HEK293 (cell line): ENCODE data around the gene CAPZB.

Experiments used
- CTCF ChIA-PET: fragments of 350-600 bp; formaldehyde crosslinking; extraction: SDS; loops from one replicate; lab custom pipeline; 2021; ENCODE audit warnings: antibody characterized with exemption; lab: Yijun Ruan, JAX
- POLR2A ChIA-PET: fragments of 300-600 bp; formaldehyde crosslinking; extraction: SDS; loops from one replicate; lab custom pipeline; 2020; ENCODE audit warnings: antibody characterized with exemption, inconsistent platforms; lab: Yijun Ruan, JAX
- H3K27ac ChIP-seq: fragments of 200-500 bp; sonication (Bioruptor generic); 2 replicates; pipeline ENCODE4 v1.5.1; 2014; ENCODE audit warnings: low read depth, low read length, control low read depth, inconsistent platforms; ENCODE audit errors: extremely low read depth
- H3K36me3 ChIP-seq, 2 experiments: fragments of 200-500 bp in 1 of 2; sonication (Bioruptor generic) in 1 of 2; 1 replicate in 1 of 2; 2 replicates in 1 of 2; pipeline ENCODE4 v1.5.1; 2014 to 2017; ENCODE audit warnings: inconsistent platforms in 2 of 2, low read length in 2 of 2; ENCODE audit not compliant: control insufficient read depth in 2 of 2, insufficient read depth in 1 of 2
- H3K4me1 ChIP-seq: fragments of 200-500 bp; sonication (Bioruptor generic); 2 replicates; pipeline ENCODE4 v1.5.1; 2014; ENCODE audit warnings: mild to moderate bottlenecking, low read length, inconsistent platforms; ENCODE audit not compliant: control insufficient read depth, insufficient read depth
- H3K4me3 ChIP-seq: 2 replicates; pipeline ENCODE4 v1.5.1; 2011; ENCODE audit warnings: low read depth, mild to moderate bottlenecking, control low read depth, low read length, moderate library complexity
- H3K9me3 ChIP-seq: fragments of 200-500 bp; sonication (Bioruptor generic); 2 replicates; pipeline ENCODE4 v1.5.1; 2014; ENCODE audit warnings: low read depth, low read length, inconsistent platforms; ENCODE audit not compliant: control insufficient read depth, insufficient read depth
- GFI1B ChIP-seq: fragments of 450-650 bp; formaldehyde crosslinking; IDR thresholded peaks from 2 replicates; pipeline ENCODE4 v1.5.1; 2016; ENCODE audit warnings: missing biosample characterization, missing genetic modification characterization
- HOXD13 ChIP-seq: sonication (generic); formaldehyde crosslinking; IDR thresholded peaks from 2 replicates; pipeline ENCODE4 v1.8.0; 2022; ENCODE audit warnings: missing genetic modification reagents, borderline replicate concordance
- KLF7 ChIP-seq: fragments of 450-650 bp; formaldehyde crosslinking; IDR thresholded peaks from 2 replicates; pipeline ENCODE4 v1.5.1; 2016; ENCODE audit warnings: missing biosample characterization, missing genetic modification characterization, borderline replicate concordance
- PRDM1 ChIP-seq: fragments of 450-650 bp; formaldehyde crosslinking; IDR thresholded peaks from 2 replicates; pipeline ENCODE4; 2016; ENCODE audit warnings: missing biosample characterization, missing genetic modification characterization
- YY2 ChIP-seq: fragments of 450-650 bp; formaldehyde crosslinking; IDR thresholded peaks from 2 replicates; pipeline ENCODE4 v1.5.1; 2016; ENCODE audit warnings: missing biosample characterization, missing genetic modification characterization
- ZNF114 ChIP-seq: fragments of 450-650 bp; formaldehyde crosslinking; IDR thresholded peaks from 2 replicates; pipeline ENCODE4 v1.5.0; 2017; ENCODE audit warnings: missing biosample characterization, missing genetic modification characterization
- ZNF138 ChIP-seq: fragments of 450-650 bp; formaldehyde crosslinking; IDR thresholded peaks from 2 replicates; pipeline ENCODE4 v1.5.1; 2016; ENCODE audit warnings: missing biosample characterization, missing genetic modification characterization, borderline replicate concordance
- ZNF211 ChIP-seq: fragments of 450-650 bp; formaldehyde crosslinking; IDR thresholded peaks from 2 replicates; pipeline ENCODE4 v1.5.1; 2016; ENCODE audit warnings: low read depth, missing biosample characterization, missing genetic modification characterization
- ZNF223 ChIP-seq: fragments of 450-650 bp; formaldehyde crosslinking; IDR thresholded peaks from 2 replicates; pipeline ENCODE4 v1.5.1; 2016; ENCODE audit warnings: missing biosample characterization, missing genetic modification characterization
- ZNF416 ChIP-seq: fragments of 450-650 bp; formaldehyde crosslinking; IDR thresholded peaks from 2 replicates; pipeline ENCODE4 v1.5.1; 2016; ENCODE audit warnings: missing biosample characterization, missing genetic modification characterization
- ZNF510 ChIP-seq: fragments of 450-650 bp; formaldehyde crosslinking; IDR thresholded peaks from 2 replicates; pipeline ENCODE4 v1.5.1; 2018; ENCODE audit warnings: mild to moderate bottlenecking, missing genetic modification characterization, missing biosample characterization; ENCODE audit not compliant: insufficient replicate concordance
- ZNF555 ChIP-seq: fragments of 450-650 bp; formaldehyde crosslinking; conservative IDR thresholded peaks from 2 replicates; pipeline ENCODE4 v1.5.1; 2017; ENCODE audit warnings: missing biosample characterization, mild to moderate bottlenecking, missing genetic modification characterization, inconsistent platforms
- ZNF571 ChIP-seq: fragments of 450-650 bp; formaldehyde crosslinking; IDR thresholded peaks from 2 replicates; pipeline ENCODE4 v1.5.0; 2017; ENCODE audit warnings: missing biosample characterization, missing genetic modification characterization
- ZNF624 ChIP-seq: fragments of 450-650 bp; formaldehyde crosslinking; IDR thresholded peaks from 2 replicates; pipeline ENCODE4 v1.5.1; 2017; ENCODE audit warnings: missing biosample characterization, missing genetic modification characterization
- ZNF677 ChIP-seq: fragments of 450-650 bp; IDR thresholded peaks from 2 replicates; pipeline ENCODE4 v1.5.0; 2018; ENCODE audit warnings: missing biosample characterization, mild to moderate bottlenecking, missing genetic modification characterization, moderate library complexity
- ZNF747 ChIP-seq: fragments of 450-650 bp; formaldehyde crosslinking; IDR thresholded peaks from 2 replicates; pipeline ENCODE4 v1.5.1; 2016; ENCODE audit warnings: missing biosample characterization, missing genetic modification characterization
- ZNF785 ChIP-seq: fragments of 450-650 bp; formaldehyde crosslinking; IDR thresholded peaks from 2 replicates; pipeline ENCODE4 v1.5.1; 2016; ENCODE audit warnings: missing biosample characterization, missing genetic modification characterization
- TF ChIP-seq, protein P1 (sequence below): fragments of 450-650 bp; formaldehyde crosslinking; IDR thresholded peaks from 2 replicates; pipeline ENCODE4 v1.5.1; 2016; ENCODE audit warnings: missing biosample characterization, missing genetic modification characterization
- TF ChIP-seq, protein P2 (sequence below): fragments of 450-650 bp; formaldehyde crosslinking; IDR thresholded peaks from 2 replicates; pipeline ENCODE4 v1.5.1; 2016; ENCODE audit warnings: missing biosample characterization, missing genetic modification characterization
- TF ChIP-seq, protein P3 (sequence below): fragments of 450-650 bp; formaldehyde crosslinking; conservative IDR thresholded peaks from 2 replicates; pipeline ENCODE4 v1.5.1; 2016; ENCODE audit warnings: low read depth, missing biosample characterization, missing genetic modification characterization
- TF ChIP-seq, protein P4 (sequence below): fragments of 450-650 bp; formaldehyde crosslinking; IDR thresholded peaks from 2 replicates; pipeline ENCODE4 v1.5.1; 2016; ENCODE audit warnings: missing biosample characterization, missing genetic modification characterization
- TF ChIP-seq, protein P5 (sequence below): fragments of 450-650 bp; formaldehyde crosslinking; IDR thresholded peaks from 2 replicates; pipeline ENCODE4 v1.5.1; 2016; ENCODE audit warnings: missing biosample characterization, missing genetic modification characterization
- TF ChIP-seq, protein P6 (sequence below): fragments of 450-650 bp; formaldehyde crosslinking; IDR thresholded peaks from 2 replicates; pipeline ENCODE4 v1.5.1; 2017; ENCODE audit warnings: missing biosample characterization, missing genetic modification characterization

CAPZB gene

DNA sequence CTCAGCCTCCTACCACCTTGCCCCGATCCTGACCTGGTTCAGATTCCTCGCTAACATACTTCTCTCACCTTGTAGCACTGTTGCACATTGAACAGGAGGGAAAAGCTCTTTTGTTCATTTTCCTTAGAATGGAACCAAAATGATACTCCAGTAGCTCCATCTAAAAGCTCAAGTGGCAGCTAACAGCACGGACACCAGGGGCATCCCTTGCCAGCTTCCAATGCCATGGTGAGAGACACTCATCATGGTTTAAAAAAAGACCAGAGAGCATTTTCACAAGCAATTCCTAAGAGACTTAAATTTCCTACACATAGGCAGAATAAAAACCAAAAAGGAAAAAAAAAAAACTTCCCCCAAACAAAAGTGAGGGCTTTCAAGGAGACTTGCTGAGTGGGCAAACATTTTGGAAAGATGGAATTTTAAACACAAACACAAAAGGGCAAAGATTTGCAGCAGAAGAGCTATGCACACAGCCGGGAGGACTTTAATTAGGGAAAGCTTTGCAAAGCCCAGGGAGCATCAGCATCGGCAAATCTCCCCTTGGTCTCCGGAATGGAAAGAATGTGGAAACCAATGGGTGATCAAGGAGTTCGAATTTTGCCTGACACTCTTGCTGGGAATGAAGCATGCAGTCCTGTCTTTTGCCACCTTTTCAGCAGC, 84.3 kb downstream of the CAPZB start:
- no peak for TF ChIP-seq ZNF677 (tag by site-specific recombination)
- no peak for TF ChIP-seq ZNF114
- TF ChIP-seq KLF7 (tag by site-specific recombination) = no peak
- TF ChIP-seq PRDM1 = no peak
- TF ChIP-seq ZNF624 = no peak
- TF ChIP-seq, protein P1, sequence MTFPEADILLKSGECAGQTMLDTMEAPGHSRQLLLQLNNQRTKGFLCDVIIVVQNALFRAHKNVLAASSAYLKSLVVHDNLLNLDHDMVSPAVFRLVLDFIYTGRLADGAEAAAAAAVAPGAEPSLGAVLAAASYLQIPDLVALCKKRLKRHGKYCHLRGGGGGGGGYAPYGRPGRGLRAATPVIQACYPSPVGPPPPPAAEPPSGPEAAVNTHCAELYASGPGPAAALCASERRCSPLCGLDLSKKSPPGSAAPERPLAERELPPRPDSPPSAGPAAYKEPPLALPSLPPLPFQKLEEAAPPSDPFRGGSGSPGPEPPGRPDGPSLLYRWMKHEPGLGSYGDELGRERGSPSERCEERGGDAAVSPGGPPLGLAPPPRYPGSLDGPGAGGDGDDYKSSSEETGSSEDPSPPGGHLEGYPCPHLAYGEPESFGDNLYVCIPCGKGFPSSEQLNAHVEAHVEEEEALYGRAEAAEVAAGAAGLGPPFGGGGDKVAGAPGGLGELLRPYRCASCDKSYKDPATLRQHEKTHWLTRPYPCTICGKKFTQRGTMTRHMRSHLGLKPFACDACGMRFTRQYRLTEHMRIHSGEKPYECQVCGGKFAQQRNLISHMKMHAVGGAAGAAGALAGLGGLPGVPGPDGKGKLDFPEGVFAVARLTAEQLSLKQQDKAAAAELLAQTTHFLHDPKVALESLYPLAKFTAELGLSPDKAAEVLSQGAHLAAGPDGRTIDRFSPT (tag by site-specific recombination) = no peak
- no peak for TF ChIP-seq ZNF416 (tag by site-specific recombination)
- TF ChIP-seq ZNF138 (tag by site-specific recombination) = no peak
- no peak for TF ChIP-seq ZNF571 (tag by site-specific recombination)
- TF ChIP-seq, protein P2, sequence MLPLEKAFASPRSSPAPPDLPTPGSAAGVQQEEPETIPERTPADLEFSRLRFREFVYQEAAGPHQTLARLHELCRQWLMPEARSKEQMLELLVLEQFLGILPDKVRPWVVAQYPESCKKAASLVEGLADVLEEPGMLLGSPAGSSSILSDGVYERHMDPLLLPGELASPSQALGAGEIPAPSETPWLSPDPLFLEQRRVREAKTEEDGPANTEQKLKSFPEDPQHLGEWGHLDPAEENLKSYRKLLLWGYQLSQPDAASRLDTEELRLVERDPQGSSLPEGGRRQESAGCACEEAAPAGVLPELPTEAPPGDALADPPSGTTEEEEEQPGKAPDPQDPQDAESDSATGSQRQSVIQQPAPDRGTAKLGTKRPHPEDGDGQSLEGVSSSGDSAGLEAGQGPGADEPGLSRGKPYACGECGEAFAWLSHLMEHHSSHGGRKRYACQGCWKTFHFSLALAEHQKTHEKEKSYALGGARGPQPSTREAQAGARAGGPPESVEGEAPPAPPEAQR (tag by site-specific recombination) = no peak
- TF ChIP-seq, protein P3, sequence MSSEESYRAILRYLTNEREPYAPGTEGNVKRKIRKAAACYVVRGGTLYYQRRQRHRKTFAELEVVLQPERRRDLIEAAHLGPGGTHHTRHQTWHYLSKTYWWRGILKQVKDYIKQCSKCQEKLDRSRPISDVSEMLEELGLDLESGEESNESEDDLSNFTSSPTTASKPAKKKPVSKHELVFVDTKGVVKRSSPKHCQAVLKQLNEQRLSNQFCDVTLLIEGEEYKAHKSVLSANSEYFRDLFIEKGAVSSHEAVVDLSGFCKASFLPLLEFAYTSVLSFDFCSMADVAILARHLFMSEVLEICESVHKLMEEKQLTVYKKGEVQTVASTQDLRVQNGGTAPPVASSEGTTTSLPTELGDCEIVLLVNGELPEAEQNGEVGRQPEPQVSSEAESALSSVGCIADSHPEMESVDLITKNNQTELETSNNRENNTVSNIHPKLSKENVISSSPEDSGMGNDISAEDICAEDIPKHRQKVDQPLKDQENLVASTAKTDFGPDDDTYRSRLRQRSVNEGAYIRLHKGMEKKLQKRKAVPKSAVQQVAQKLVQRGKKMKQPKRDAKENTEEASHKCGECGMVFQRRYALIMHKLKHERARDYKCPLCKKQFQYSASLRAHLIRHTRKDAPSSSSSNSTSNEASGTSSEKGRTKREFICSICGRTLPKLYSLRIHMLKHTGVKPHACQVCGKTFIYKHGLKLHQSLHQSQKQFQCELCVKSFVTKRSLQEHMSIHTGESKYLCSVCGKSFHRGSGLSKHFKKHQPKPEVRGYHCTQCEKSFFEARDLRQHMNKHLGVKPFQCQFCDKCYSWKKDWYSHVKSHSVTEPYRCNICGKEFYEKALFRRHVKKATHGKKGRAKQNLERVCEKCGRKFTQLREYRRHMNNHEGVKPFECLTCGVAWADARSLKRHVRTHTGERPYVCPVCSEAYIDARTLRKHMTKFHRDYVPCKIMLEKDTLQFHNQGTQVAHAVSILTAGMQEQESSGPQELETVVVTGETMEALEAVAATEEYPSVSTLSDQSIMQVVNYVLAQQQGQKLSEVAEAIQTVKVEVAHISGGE (tag by site-specific recombination) = no peak
- TF ChIP-seq ZNF747 = no peak
- TF ChIP-seq, protein P4, sequence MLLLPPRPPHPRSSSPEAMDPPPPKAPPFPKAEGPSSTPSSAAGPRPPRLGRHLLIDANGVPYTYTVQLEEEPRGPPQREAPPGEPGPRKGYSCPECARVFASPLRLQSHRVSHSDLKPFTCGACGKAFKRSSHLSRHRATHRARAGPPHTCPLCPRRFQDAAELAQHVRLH (tag by site-specific recombination) = no peak
- TF ChIP-seq, all 188 proteins: peak for 0
- CTCF ChIA-PET = interaction anchor here (0.6 to 5.2 kb wide), 5 partner anchors 9 to 1128 kb away, joined by 3 to 43 read pairs (median 4); no protein-coding TSS in a partner anchor
- Histone ChIP-seq H3K9me3 (no peaks in the 10 kb centered on the region), H3K4me1 (no peaks in the 10 kb centered on the region), H3K36me3 (peaks cover 0 to 11% of the 10 kb centered on the region in 2 experiments; a peak in 2 of 3 replicates), H3K4me3 (no peak overlapping the region), H3K27ac (no peak overlapping the region)
- POLR2A ChIA-PET = no interaction called here

DNA sequence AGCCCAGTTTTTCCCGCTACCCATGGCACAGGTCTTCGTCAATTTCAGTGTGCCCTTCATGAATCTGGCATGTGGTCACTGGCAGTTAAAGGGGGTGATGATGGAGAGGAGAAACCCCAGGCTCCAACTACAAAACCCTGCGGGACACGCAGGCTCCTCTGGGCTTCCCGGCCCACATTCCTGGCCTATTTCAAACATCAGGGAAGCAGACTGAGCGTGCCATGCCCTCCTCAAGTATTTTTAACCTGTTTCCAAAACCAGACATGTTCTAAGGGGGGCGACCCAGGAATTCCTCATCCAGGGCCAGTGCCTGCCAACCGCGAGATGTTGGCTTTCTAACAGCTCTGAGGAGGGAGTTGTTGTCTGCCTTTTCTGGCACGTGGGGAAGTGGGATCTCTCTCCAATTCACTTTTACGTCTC, 85.1 kb downstream of the CAPZB start:
- POLR2A ChIA-PET = no interaction called here
- H3K36me3 ChIP-seq = peaks cover 0 to 11% of the 10 kb centered on the region in 2 experiments; a peak in 2 of 3 replicates
- H3K9me3 ChIP-seq = no peaks in the 10 kb centered on the region
- H3K4me1 ChIP-seq = no peaks in the 10 kb centered on the region
- no peak overlapping the region for H3K27ac ChIP-seq
- CTCF ChIA-PET = interaction anchor here (0.6 to 5.2 kb wide), 4 partner anchors 8 to 1129 kb away, joined by 3 to 43 read pairs (median 5); no protein-coding TSS in a partner anchor
- H3K4me3 ChIP-seq = no peak overlapping the region
- no peak for TF ChIP-seq GFI1B (tag by site-specific recombination)
- no peak for TF ChIP-seq ZNF555 (tag by site-specific recombination)
- TF ChIP-seq, protein P5, sequence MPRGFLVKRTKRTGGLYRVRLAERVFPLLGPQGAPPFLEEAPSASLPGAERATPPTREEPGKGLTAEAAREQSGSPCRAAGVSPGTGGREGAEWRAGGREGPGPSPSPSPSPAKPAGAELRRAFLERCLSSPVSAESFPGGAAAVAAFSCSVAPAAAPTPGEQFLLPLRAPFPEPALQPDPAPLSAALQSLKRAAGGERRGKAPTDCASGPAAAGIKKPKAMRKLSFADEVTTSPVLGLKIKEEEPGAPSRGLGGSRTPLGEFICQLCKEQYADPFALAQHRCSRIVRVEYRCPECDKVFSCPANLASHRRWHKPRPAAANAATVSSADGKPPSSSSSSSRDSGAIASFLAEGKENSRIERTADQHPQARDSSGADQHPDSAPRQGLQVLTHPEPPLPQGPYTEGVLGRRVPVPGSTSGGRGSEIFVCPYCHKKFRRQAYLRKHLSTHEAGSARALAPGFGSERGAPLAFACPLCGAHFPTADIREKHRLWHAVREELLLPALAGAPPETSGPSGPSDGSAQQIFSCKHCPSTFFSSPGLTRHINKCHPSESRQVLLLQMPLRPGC (tag by site-specific recombination) = no peak
- TF ChIP-seq ZNF510 (tag by site-specific recombination) = no peak
- no peak for TF ChIP-seq ZNF223 (tag by site-specific recombination)
- TF ChIP-seq ZNF211 = no peak
- no peak for TF ChIP-seq YY2
- TF ChIP-seq, protein P6, sequence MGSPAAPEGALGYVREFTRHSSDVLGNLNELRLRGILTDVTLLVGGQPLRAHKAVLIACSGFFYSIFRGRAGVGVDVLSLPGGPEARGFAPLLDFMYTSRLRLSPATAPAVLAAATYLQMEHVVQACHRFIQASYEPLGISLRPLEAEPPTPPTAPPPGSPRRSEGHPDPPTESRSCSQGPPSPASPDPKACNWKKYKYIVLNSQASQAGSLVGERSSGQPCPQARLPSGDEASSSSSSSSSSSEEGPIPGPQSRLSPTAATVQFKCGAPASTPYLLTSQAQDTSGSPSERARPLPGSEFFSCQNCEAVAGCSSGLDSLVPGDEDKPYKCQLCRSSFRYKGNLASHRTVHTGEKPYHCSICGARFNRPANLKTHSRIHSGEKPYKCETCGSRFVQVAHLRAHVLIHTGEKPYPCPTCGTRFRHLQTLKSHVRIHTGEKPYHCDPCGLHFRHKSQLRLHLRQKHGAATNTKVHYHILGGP (tag by site-specific recombination) = no peak
- no peak for TF ChIP-seq ZNF785
- no peak for TF ChIP-seq HOXD13 (CRISPR knock-in tag)
